Kidney (tissue), 14 donors: ENCODE measurements around the gene CENPH. TPM values are rescaled to one million over a fixed set of nuclear protein-coding genes. Genes with fewer than 3 reads are reported as not detected.

Experiments
- DNase-seq, 5 donors: peaks; one replicate each; pipeline ENCODE4 v3.0.0-alpha.2; 2013 to 2020
- FAIRE-seq: peaks from 2 replicates; lab custom pipeline; 2012; peaks lifted over from hg19 to GRCh38; lab: Jason Lieb, UNC
- H3K27ac ChIP-seq, 2 donors: one replicate each; pipeline ENCODE4 v1.7.0; 2013; ENCODE audit warnings: low read depth in 2 of 2, low read length in 2 of 2, inconsistent platforms in 1 of 2
- H3K27me3 ChIP-seq: one replicate; pipeline ENCODE4 v1.7.1; 2013; ENCODE audit warnings: low read length, inconsistent platforms; ENCODE audit not compliant: control insufficient read depth, insufficient read depth
- H3K36me3 ChIP-seq, 3 donors: one replicate each; pipeline versions ENCODE4 v1.7.0 to v1.7.1; 2013; ENCODE audit warnings: low read length in 3 of 3, control low read depth in 1 of 3, inconsistent platforms in 1 of 3; ENCODE audit not compliant: insufficient read depth in 3 of 3, control insufficient read depth in 2 of 3
- H3K4me1 ChIP-seq, 3 donors: one replicate each; pipeline versions ENCODE4 v1.7.0 to v1.7.1; 2013; ENCODE audit warnings: low read length in 3 of 3, inconsistent platforms in 1 of 3, low read depth in 1 of 3; ENCODE audit not compliant: control insufficient read depth in 2 of 3, insufficient read depth in 2 of 3
- H3K4me3 ChIP-seq, 3 donors: one replicate each; pipeline versions ENCODE4 v1.7.0 to v1.8.1; 2013; ENCODE audit warnings: low read length in 3 of 3, control low read depth in 1 of 3, inconsistent platforms in 1 of 3
- H3K9ac ChIP-seq, 3 donors: one replicate each; pipeline versions ENCODE4 v1.7.0 to v1.7.1; 2013; ENCODE audit warnings: low read length in 3 of 3, control low read depth in 1 of 3, inconsistent platforms in 1 of 3
- H3K9me3 ChIP-seq, 3 donors: one replicate each; pipeline versions ENCODE4 v1.7.0 to v1.7.1; 2013; ENCODE audit warnings: low read length in 3 of 3, control low read depth in 1 of 3, inconsistent platforms in 1 of 3; ENCODE audit not compliant: control insufficient read depth in 2 of 3, insufficient read depth in 1 of 3
- intact Hi-C: fragments of 100-400 bp; cut with DNase I; formaldehyde crosslinking; loops from one replicate; pipeline ENCODE4 v1.11.1; 2022
- polyA plus RNA-seq: library from polyadenylated mRNA; stranded (reverse); fragments of 350-450 nt; fragmentation: Illumina TruSeq; extraction: RNeasy Lipid Tissue Mini Kit (QIAGEN cat#74804); gene quantifications from one replicate; pipeline ENCODE4 v1.2.3, GENCODE V29; 2014; ENCODE audit warnings: low read depth, low replicate concordance; ENCODE audit not compliant: insufficient read depth
- total RNA-seq: library from RNA; stranded (reverse); fragmentation: NEBNext Ultra II Directional; extraction: Animal tissue kit (Norgen Biotek cat#: 25700); gene quantifications from one replicate; pipeline ENCODE4 v1.2.1, GENCODE V29; 2021
- TF ChIP-seq, protein P1 (sequence below): IDR thresholded peaks from 3 replicates; pipeline ENCODE4 v1.5.1; 2012; ENCODE audit warnings: mild to moderate bottlenecking, moderate library complexity, borderline replicate concordance; ENCODE audit not compliant: insufficient read depth; ENCODE audit errors: extremely low read depth
- donor health status: control.
- donor health status: control.
- donor health status: control.
- donor health status: control.
- donor health status: control.
- donor health status: DM: yes; HTN: yes; CAD: no.
- donor health status: Normal renal cell carcinoma (clear cell type).

CENPH gene
- total and polyA plus RNA-seq, 2 donors from 2014 or later, result 1.5 to 3.1 TPM

GRCh38 chr5:69242215-69242927 lies 53.0 kb downstream of the CENPH start:
- Histone ChIP-seq H3K27me3 (no peaks in the 10 kb centered on the region), H3K4me1 (peaks cover 0 to under 1% (median 0%) of the 10 kb centered on the region in 3 donors), H3K4me3 (no peak overlapping the region), H3K9ac (no peak overlapping the region), H3K36me3 (peaks cover 0 to 4% (median 0%) of the 10 kb centered on the region in 3 donors), H3K27ac (no peak overlapping the region), H3K9me3 (no peaks in the 10 kb centered on the region)
- TF ChIP-seq, protein P1, sequence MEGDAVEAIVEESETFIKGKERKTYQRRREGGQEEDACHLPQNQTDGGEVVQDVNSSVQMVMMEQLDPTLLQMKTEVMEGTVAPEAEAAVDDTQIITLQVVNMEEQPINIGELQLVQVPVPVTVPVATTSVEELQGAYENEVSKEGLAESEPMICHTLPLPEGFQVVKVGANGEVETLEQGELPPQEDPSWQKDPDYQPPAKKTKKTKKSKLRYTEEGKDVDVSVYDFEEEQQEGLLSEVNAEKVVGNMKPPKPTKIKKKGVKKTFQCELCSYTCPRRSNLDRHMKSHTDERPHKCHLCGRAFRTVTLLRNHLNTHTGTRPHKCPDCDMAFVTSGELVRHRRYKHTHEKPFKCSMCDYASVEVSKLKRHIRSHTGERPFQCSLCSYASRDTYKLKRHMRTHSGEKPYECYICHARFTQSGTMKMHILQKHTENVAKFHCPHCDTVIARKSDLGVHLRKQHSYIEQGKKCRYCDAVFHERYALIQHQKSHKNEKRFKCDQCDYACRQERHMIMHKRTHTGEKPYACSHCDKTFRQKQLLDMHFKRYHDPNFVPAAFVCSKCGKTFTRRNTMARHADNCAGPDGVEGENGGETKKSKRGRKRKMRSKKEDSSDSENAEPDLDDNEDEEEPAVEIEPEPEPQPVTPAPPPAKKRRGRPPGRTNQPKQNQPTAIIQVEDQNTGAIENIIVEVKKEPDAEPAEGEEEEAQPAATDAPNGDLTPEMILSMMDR, result no peak
- DNase-seq (no peak), FAIRE-seq (no peak)
- intact Hi-C loops, result no loop called here

DNA sequence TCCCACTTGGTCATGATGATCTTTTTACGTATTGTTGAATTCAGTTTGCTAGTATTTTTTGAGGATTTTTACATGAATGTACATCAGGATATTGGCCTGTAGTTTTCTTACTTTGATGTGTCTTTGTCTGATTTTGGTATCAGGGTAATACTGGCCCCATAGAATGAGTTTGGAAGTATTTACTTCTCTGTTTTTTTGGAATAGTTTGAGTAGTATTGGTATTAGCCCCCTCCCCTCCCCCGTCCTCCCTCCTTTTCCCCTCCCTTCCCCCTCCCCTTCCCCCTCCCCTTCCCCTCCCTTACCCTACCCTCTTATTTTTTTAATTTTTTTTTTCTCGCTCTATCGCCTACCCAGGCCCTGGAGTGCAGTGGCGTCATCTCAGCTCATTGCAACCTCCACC lies 55.6 kb downstream of the CENPH start:
- H3K27ac ChIP-seq, result no peak overlapping the region
- no peaks in the 10 kb centered on the region for H3K4me1 ChIP-seq
- no peaks in the 10 kb centered on the region for H3K27me3 ChIP-seq
- DNase-seq (no peak), FAIRE-seq (no peak)
- H3K36me3 ChIP-seq, result no peaks in the 10 kb centered on the region
- intact Hi-C loops, result no loop called here
- no peak overlapping the region for H3K4me3 ChIP-seq
- H3K9me3 ChIP-seq, result peaks cover 0 to 3% (median 0%) of the 10 kb centered on the region in 3 donors
- no peak overlapping the region for H3K9ac ChIP-seq
- TF ChIP-seq, protein P1, result no peak

- DNase-seq, result no peak
- peaks cover 0 to 3% (median 0%) of the 10 kb centered on the region in 3 donors for H3K9me3 ChIP-seq
- H3K9ac ChIP-seq, result no peak overlapping the region
- H3K4me1 ChIP-seq, result no peaks in the 10 kb centered on the region
- intact Hi-C loops, result no loop called here
- H3K27ac ChIP-seq, result no peak overlapping the region
- H3K4me3 ChIP-seq, result no peak overlapping the region
- no peak for FAIRE-seq
- no peaks in the 10 kb centered on the region for H3K36me3 ChIP-seq
- TF ChIP-seq, protein P1, result no peak
- H3K27me3 ChIP-seq, result no peaks in the 10 kb centered on the region
Measured at GRCh38 chr5:69248019-69248418, 58.6 kb downstream of the CENPH start.
